ENCODE results near the gene TJP1.
"Not testable (repeated sequence)": the region's sequence is repeated elsewhere in the genome, so short reads cannot be mapped to it uniquely, and the experiment has no call there.

Gene TJP1

DNA sequence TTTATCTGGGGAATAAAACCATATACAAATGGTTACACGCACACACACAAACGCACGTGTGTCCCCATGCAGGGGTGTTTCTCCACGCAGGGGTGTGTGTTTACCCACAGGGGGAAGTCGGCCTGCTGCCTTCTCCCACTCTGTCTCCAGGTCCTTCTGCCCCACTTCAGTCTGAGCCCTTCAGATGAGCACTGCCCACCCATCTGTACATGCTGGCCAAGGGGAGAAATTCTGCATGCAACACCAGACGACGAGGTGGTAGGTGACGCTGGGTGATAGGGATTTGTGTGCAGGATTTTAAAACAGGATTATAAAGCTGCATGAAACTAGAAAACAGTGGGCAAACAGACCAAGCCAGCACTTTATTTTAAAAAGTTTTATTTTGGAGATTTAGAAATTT is 122.5 kb downstream of the TJP1 start:
- TF ChIP-seq, protein P1, sequence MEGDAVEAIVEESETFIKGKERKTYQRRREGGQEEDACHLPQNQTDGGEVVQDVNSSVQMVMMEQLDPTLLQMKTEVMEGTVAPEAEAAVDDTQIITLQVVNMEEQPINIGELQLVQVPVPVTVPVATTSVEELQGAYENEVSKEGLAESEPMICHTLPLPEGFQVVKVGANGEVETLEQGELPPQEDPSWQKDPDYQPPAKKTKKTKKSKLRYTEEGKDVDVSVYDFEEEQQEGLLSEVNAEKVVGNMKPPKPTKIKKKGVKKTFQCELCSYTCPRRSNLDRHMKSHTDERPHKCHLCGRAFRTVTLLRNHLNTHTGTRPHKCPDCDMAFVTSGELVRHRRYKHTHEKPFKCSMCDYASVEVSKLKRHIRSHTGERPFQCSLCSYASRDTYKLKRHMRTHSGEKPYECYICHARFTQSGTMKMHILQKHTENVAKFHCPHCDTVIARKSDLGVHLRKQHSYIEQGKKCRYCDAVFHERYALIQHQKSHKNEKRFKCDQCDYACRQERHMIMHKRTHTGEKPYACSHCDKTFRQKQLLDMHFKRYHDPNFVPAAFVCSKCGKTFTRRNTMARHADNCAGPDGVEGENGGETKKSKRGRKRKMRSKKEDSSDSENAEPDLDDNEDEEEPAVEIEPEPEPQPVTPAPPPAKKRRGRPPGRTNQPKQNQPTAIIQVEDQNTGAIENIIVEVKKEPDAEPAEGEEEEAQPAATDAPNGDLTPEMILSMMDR (IDR thresholded peaks at IDR 0.05; ENCODE audit: insufficient read depth, low read depth, low read length, missing control alignments): no peak
- H3K4me3 ChIP-seq (ENCODE audit: low read depth, low read length): no peak overlapping the region
- no peak for DNase-seq (ENCODE audit: low read depth)

DNA sequence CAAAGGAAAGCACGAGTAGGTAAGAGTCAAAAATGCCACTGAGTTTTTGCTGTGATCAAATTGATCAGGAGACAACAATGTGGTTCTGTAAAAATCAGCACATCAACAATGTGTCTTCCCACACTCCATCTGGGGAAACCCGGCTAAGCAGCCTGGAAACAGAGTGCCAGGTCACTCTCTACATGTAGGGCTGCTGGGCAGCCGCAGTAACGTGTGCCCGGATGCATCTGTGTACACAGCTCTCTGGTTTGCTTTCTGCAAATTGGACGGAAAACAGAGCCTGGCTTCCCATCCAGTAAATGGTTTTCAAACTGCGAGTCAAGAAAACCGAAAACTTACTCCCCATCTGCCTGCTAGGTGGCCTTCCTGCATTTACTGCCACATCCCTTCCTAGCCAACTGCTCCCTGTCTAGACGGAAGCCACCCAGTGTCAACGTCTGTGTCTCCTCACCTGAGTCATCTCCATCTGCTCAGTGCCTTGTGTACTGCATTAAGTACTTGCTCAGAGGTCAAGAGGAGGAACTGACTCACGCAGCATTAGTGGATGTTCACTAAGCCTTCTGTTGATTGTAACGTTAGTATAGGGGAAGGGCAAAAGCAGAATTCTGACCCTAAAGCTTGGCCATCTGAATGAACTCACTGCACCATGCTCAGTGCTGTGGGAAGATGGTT is 124.1 kb downstream of the TJP1 start:
- TF ChIP-seq, protein P1 (IDR thresholded peaks at IDR 0.05; ENCODE audit: insufficient read depth, low read depth, low read length, missing control alignments): no peak
- H3K4me3 ChIP-seq (ENCODE audit: low read depth, low read length): no peak overlapping the region
- no peak for DNase-seq (ENCODE audit: low read depth)

DNA sequence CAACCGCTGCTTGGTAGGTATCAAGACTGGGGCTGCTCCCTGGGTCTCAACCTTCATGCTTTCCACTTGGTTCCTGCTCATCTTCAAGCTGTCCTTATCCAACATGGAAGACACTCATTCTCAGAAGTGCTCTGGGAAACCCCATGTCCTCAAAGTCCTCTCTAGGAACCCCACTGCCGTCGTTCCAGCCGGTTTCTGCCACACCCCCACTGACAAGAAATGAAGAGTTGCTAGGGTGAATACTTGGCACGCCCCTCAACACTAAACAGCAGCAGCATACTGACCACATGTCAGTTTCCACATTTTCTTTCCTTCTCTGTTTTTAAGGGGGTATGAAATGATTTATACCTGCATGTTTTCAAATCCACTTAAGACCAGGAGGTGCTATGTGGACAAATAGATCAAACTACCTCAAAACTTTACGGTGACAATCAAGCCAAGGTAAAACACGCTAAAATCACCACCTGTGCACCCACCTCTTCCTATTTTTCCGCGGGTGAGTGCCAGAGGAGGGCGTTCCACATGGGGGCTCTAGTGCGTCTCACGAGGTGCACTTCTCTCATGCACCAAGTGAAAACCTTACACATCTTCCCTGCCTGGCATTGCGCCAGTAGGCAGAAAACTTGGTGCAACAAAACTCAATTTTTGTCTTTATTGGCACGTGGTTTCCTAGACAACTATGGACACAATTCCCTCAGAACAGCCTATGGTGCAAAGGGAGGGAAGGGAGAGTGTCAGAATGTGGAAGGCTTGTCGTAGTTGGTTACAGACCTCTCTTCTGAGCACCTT is 125.1 kb downstream of the TJP1 start:
- no peak for DNase-seq (ENCODE audit: low read depth)
- H3K4me3 ChIP-seq (ENCODE audit: low read depth, low read length): no peak overlapping the region
- TF ChIP-seq, protein P1 (IDR thresholded peaks at IDR 0.05; ENCODE audit: insufficient read depth, low read depth, low read length, missing control alignments): no peak

- not testable (repeated sequence) for DNase-seq (ENCODE audit: low read depth); H3K4me3 ChIP-seq (ENCODE audit: low read depth, low read length)
Measured at GRCh38 chr15:29696506-29696905, 125.8 kb downstream of the TJP1 start.

DNA sequence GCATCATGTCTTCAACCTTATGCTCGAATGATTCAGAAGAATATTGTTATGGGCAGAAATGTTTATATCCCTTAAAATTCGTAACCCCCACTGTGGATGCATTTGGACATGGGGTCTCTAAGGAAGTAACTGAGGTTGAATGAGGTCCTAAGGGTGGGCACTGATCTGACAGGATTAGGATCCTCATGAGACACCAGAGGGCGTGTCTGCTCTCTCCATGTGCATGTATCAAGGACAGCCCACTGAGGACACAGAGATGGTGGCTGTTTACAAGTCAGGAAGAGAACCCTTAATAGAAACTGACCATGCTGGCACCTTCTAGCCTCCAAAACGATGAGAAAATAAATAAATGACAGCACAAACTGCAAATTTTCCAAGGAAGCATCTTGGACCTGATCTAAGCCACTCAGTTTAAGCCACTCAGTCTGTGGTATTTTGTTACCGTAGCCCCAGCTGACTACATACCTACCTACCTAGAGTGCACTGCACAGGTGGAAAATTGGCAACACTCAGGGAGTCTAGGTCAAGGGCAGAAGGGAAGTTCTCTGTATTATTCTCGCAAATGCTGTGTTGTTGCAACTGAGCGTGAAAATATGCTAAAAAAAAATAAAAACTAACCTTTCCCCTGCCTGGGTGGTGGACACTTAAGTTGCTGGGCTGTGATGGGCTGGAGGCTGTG is 126.6 kb downstream of the TJP1 start:
- peak; percentile 21 for DNase-seq (ENCODE audit: low read depth)
- H3K4me3 ChIP-seq (ENCODE audit: low read depth, low read length): no peak overlapping the region
- TF ChIP-seq, protein P1 (IDR thresholded peaks at IDR 0.05; ENCODE audit: insufficient read depth, low read depth, low read length, missing control alignments): peak; percentile 7

DNA sequence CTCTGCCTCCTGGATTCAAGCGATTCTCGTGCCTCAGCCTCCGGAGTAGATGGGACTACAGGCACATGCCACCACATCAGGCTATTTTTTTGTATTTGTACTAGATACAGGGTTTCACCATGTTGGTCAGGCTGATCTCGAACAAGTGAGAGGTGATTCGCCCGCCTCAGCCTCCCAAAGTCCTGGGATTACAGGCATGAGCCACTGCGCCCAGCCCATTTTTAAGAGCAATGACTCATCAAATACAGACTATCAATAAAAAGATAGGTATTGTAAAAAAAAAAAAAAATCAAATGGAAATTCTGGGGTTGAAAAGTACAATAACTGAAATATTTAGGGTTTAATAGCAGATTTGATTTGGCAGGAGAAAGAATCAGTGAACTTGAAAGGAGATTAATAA is 129.0 kb downstream of the TJP1 start:
- H3K4me3 ChIP-seq (ENCODE audit: low read depth, low read length): no peak overlapping the region

DNA sequence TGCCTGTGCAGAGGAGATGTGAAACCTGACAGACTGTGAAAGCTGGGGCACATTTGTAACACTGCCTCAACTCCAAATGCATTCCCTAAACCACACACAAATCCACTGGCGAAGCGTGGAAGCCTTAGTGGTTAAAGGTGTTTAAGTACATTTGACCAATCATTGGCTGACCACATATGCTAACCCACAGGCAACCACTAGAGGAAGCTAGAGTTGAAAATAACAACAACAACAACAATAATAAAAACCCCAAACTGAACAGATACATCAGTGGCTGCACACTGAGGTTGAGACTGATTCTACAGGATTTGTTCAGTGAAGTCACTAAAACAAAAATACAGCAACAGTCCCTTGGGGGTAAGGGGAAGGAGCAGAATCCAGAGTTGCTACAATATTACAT is 129.7 kb downstream of the TJP1 start:
- no peak overlapping the region for H3K4me3 ChIP-seq (ENCODE audit: low read depth, low read length)
- DNase-seq (ENCODE audit: low read depth): no peak

More for the DNA sequence above, 129.0 kb downstream of the TJP1 start:
- TF ChIP-seq, protein P1 (IDR thresholded peaks at IDR 0.05; ENCODE audit: insufficient read depth, low read depth, low read length, missing control alignments): no peak
- no peak for DNase-seq (ENCODE audit: low read depth)

More for the DNA sequence above, 129.7 kb downstream of the TJP1 start:
- TF ChIP-seq, protein P1 (IDR thresholded peaks at IDR 0.05; ENCODE audit: insufficient read depth, low read depth, low read length, missing control alignments): peak; percentile 18

Data from GM12865 (cell line).